Keratinocyte (primary cell): ENCODE measurements around the gene DLG2. TPM values are rescaled to one million over a fixed set of nuclear protein-coding genes. Genes with fewer than 3 reads are reported as not detected.

Experiments used
- DNase-seq: peaks from one replicate; pipeline ENCODE4 v3.0.0-alpha.2; 2011; ENCODE audit warnings: low read depth, missing footprints, low spot score
- FAIRE-seq: peaks from 2 replicates; lab custom pipeline; 2011; peaks lifted over from hg19 to GRCh38; lab: Jason Lieb, UNC
- H2AFZ ChIP-seq: 2 replicates; pipeline ENCODE4 v1.6.0; 2012; ENCODE audit warnings: low read length, control low read depth, inconsistent platforms; ENCODE audit not compliant: control insufficient read depth
- H3K27ac ChIP-seq: 2 replicates; pipeline ENCODE4 v1.5.1; 2011; ENCODE audit warnings: low read length; ENCODE audit not compliant: control insufficient read depth, insufficient read depth
- H3K27me3 ChIP-seq: 3 replicates; pipeline ENCODE4 v1.6.0; 2011; ENCODE audit warnings: low read length; ENCODE audit not compliant: control insufficient read depth, insufficient read depth; ENCODE audit errors: extremely low read depth
- H3K36me3 ChIP-seq, 2 experiments: 2 replicates in 1 of 2; 3 replicates in 1 of 2; pipeline ENCODE4 v1.5.1; 2011; ENCODE audit warnings: low read length in 2 of 2, mild to moderate bottlenecking in 1 of 2; ENCODE audit not compliant: control insufficient read depth in 2 of 2, insufficient read depth in 2 of 2; ENCODE audit errors: extremely low read depth in 1 of 2
- H3K4me1 ChIP-seq: 3 replicates; pipeline ENCODE4 v1.5.1; 2011; ENCODE audit warnings: low read length; ENCODE audit not compliant: control insufficient read depth, insufficient read depth; ENCODE audit errors: extremely low read depth
- H3K4me2 ChIP-seq: 3 replicates; pipeline ENCODE4 v1.6.0; 2011; ENCODE audit warnings: low read depth, low read length; ENCODE audit not compliant: control insufficient read depth, insufficient read depth; ENCODE audit errors: extremely low read depth
- H3K4me3 ChIP-seq, 3 experiments: fragments of 200-600 bp in 1 of 3; sonication (generic) in 1 of 3; 2 replicates in 2 of 3; 3 replicates in 1 of 3; pipeline ENCODE4 v1.5.1; 2011 to 2016; ENCODE audit warnings: low read length in 3 of 3, mild to moderate bottlenecking in 3 of 3, control low read depth in 2 of 3, inconsistent platforms in 1 of 3, low read depth in 1 of 3, mixed read lengths in 1 of 3, mixed run types in 1 of 3, moderate library complexity in 1 of 3; ENCODE audit not compliant: control insufficient read depth in 2 of 3, insufficient read depth in 2 of 3; ENCODE audit errors: extremely low read depth in 1 of 3
- H3K79me2 ChIP-seq: 2 replicates; pipeline ENCODE4 v1.6.0; 2012; ENCODE audit warnings: low read length; ENCODE audit not compliant: control insufficient read depth, insufficient read depth
- H3K9ac ChIP-seq: 3 replicates; pipeline ENCODE4 v1.6.0; 2011; ENCODE audit warnings: low read length; ENCODE audit not compliant: control insufficient read depth, insufficient read depth; ENCODE audit errors: extremely low read depth
- H3K9me1 ChIP-seq: 3 replicates; pipeline ENCODE4 v1.6.0; 2011; ENCODE audit warnings: low read length; ENCODE audit not compliant: control insufficient read depth, insufficient read depth; ENCODE audit errors: extremely low read depth
- H3K9me3 ChIP-seq: 2 replicates; pipeline ENCODE4 v1.5.1; 2012; ENCODE audit warnings: low read depth, low read length; ENCODE audit not compliant: control insufficient read depth
- H4K20me1 ChIP-seq: 3 replicates; pipeline ENCODE4 v1.6.0; 2011; ENCODE audit warnings: low read length; ENCODE audit not compliant: control insufficient read depth, insufficient read depth; ENCODE audit errors: extremely low read depth
- CTCF ChIP-seq, 3 experiments: IDR thresholded peaks in 1 of 3; conservative IDR thresholded peaks in 1 of 3; optimal IDR thresholded peaks in 1 of 3; 2 replicates in 2 of 3; 3 replicates in 1 of 3; pipeline versions ENCODE3 to v1.5.1; 2011; ENCODE audit warnings: low read length in 3 of 3, mild to moderate bottlenecking in 3 of 3, moderate library complexity in 2 of 3, control low read depth in 1 of 3, inconsistent platforms in 1 of 3; ENCODE audit not compliant: insufficient read depth in 2 of 3; ENCODE audit errors: extremely low read depth in 1 of 3
- EZH2 ChIP-seq: IDR thresholded peaks from one replicate; pipeline ENCODE4 v1.6.1; 2012; ENCODE audit warnings: inconsistent platforms, mild to moderate bottlenecking, low read length, moderate library complexity
- dilution Hi-C: fragments of 300-500 bp; cut with MboI; formaldehyde crosslinking; loops from one replicate; pipeline ENCODE4 v1.7.0; 2020; ENCODE audit warnings: low sequenced_read_pairs; ENCODE audit not compliant: extremely low pct_ligation_motif_present
- polyA plus RNA-seq, 5 experiments: library from polyadenylated mRNA; depleted of rRNA in 3 of 5; stranded (reverse) in 3 of 5; stranded (forward) in 1 of 5; unstranded in 1 of 5; fragments of >200 nt; gene quantifications; 1 replicate in 1 of 5; 2 replicates in 3 of 5; 3 replicates in 1 of 5; pipeline versions ENCODE4 v1.2.1 to v1.2.3, GENCODE V29; 2011 to 2012; ENCODE audit warnings: missing spikeins in 2 of 5, low read depth in 1 of 5, low replicate concordance in 1 of 5

DLG2 gene
- polyA plus RNA-seq, 1 donor (not counting 4 experiments of a cell fraction or from before 2014, with no cell fraction given): 0.55 TPM

GRCh38 chr11:84128840-84129239, 1498.3 kb downstream of the DLG2 start:
- H3K79me2 ChIP-seq: no peaks in the 10 kb centered on the region
- FAIRE-seq (no peak), DNase-seq (no peak)
- H3K4me3 ChIP-seq: no peak overlapping the region
- no peaks in the 10 kb centered on the region for H3K9me1 ChIP-seq
- dilution Hi-C loops: no loop called here
- H2AFZ ChIP-seq: no peak overlapping the region
- TF ChIP-seq CTCF (optimal IDR thresholded peaks at IDR 0.05 in 1 of 3, IDR thresholded peaks at IDR 0.05 in 1 of 3, conservative IDR thresholded peaks at IDR 0.05 in 1 of 3; ENCODE audit: extremely low read depth in 1 of 3, insufficient read depth in 2 of 3, low read length in 3 of 3): no peak
- TF ChIP-seq EZH2: no peak
- no peaks in the 10 kb centered on the region for H4K20me1 ChIP-seq
- H3K4me1 ChIP-seq: no peaks in the 10 kb centered on the region
- H3K9me3 ChIP-seq: no peaks in the 10 kb centered on the region
- no peak overlapping the region for H3K9ac ChIP-seq
- no peaks in the 10 kb centered on the region for H3K36me3 ChIP-seq
- H3K4me2 ChIP-seq: no peak overlapping the region
- H3K27ac ChIP-seq: no peak overlapping the region
- H3K27me3 ChIP-seq: no peaks in the 10 kb centered on the region

GRCh38 chr11:84117394-84117793, 1509.8 kb downstream of the DLG2 start:
- Histone ChIP-seq H3K4me2 (no peak overlapping the region), H3K27me3 (no peaks in the 10 kb centered on the region), H3K27ac (no peak overlapping the region), H3K79me2 (no peaks in the 10 kb centered on the region), H2AFZ (no peak overlapping the region), H3K9me1 (no peaks in the 10 kb centered on the region), H3K9ac (no peak overlapping the region), H3K36me3 (no peaks in the 10 kb centered on the region), H4K20me1 (no peaks in the 10 kb centered on the region), H3K4me1 (no peaks in the 10 kb centered on the region), H3K4me3 (no peak overlapping the region), H3K9me3 (no peaks in the 10 kb centered on the region)
- TF ChIP-seq EZH2: no peak
- TF ChIP-seq CTCF (optimal IDR thresholded peaks at IDR 0.05 in 1 of 3, IDR thresholded peaks at IDR 0.05 in 1 of 3, conservative IDR thresholded peaks at IDR 0.05 in 1 of 3; ENCODE audit: extremely low read depth in 1 of 3, insufficient read depth in 2 of 3, low read length in 3 of 3): no peak
- dilution Hi-C loops: no loop called here
- FAIRE-seq: no peak
- no peak for DNase-seq
